Peyer's patch (tissue), 4 donors: ENCODE results near the gene CD6.

Experiments
- CTCF ChIP-seq, 6 experiments: fragments of 450-650 bp in 4 of 6; fragments of 200-600 bp in 2 of 6; sonication (generic) in 1 of 6; IDR thresholded peaks; one replicate each; pipeline ENCODE4 v1.5.1; 2017 to 2019; ENCODE audit warnings: antibody characterized with exemption in 6 of 6, mild to moderate bottlenecking in 3 of 6, moderate library complexity in 1 of 6
- POLR2A ChIP-seq, 2 donors: fragments of 450-650 bp; IDR thresholded peaks; one replicate each; pipeline ENCODE4 v1.5.1; 2017; ENCODE audit warnings: antibody characterized with exemption in 2 of 2, mild to moderate bottlenecking in 2 of 2, moderate library complexity in 2 of 2

DNA sequence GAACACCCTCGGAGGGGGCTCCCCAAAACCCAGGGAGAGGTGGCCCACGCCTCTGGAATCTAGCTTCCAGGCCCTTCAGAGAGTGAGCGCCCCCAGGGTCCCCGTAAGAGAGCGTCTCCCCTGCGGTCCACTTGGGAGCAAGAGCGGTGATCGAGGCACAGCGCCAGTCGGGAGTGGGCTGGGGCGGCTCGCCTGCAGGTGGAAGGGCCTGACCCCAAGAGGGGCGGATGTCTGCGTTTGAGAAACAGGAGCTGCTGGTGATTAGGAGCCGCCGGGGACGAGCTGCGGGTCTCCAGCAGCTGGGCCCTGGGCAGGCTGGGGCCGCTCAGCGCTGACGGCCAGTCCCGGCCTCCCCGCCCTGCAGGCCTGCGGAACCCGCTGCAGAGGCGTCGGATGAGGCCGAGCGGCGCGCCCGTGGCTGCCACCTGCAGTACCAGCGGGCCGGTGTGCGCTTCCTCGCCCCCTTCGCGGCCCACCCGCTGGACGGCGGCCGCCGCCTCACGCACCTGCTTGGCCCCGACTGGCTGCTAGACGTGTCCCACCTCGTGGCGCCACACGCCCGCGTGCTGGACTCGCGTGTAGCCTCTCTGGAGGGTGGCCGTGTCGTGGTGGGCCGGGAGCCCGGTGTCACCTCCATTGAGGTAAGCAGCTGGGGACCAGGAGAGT, 37.2 kb upstream of the CD6 start:
- TF ChIP-seq CTCF (IDR thresholded peaks at IDR 0.05) = no peak
- no peak for TF ChIP-seq POLR2A (IDR thresholded peaks at IDR 0.05)
